22Rv1 (cell line): ENCODE results near the gene IGF2R.

Source experiments
- CTCF ChIP-seq: fragments of 450-650 bp; IDR thresholded peaks from 2 replicates; pipeline ENCODE4 v1.5.1; 2017; ENCODE audit warnings: mild to moderate bottlenecking
- ZFX ChIP-seq: fragments of 450-650 bp; IDR thresholded peaks from 2 replicates; pipeline ENCODE4 v1.6.1; 2017; ENCODE audit warnings: antibody characterized with exemption, borderline replicate concordance

- TF ChIP-seq CTCF (no peak), ZFX (no peak)
Observed at GRCh38 chr6:160115421-160115820, 146.5 kb downstream of the IGF2R start.
